GM21717 (cell line): Measurements from ENCODE around the gene TBCK.

Experiments used
- ATAC-seq: cut with Tn5 transposase; IDR thresholded peaks from one replicate; pipeline ENCODE4 v1.9.1; 2021; ENCODE audit warnings: mild to moderate bottlenecking, moderate library complexity; ENCODE audit not compliant: unreplicated experiment

Gene TBCK

GRCh38 chr4:106049490-106049889 lies 266.5 kb downstream of the TBCK start:
- ATAC-seq, result no peak

DNA sequence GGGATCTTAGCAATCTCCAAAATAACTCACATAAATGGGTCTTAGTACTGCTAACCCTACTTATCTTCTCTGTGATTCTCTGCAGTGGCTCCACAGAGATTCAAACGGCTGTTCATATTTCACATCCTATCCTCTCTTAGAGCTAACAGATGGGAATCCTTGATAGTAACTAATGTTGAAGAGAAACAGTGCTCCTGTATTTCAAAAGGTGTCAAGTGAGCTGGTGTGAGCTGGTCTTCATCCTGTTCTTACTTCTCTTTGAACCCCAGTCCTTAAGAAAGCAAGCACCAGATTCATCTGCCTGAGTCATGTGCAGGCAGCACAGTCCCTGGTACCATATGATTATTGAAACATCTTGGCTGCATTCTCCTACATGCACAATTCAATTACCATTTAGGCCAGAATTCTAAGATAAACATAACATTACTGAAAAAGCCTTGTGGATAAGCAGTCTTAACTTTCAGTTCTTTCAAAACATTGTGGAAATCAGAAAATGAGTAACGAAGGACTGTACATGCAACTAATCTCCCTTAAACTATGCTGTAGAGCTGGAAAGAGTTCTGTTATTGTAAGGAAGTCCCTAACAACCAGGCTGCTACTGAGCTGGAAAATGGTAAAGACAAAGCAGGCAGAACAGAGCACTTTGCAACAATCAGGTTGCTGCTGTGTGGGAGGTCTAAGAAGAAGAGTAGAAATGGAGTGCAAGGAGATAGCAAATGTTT lies 267.6 kb downstream of the TBCK start:
- ATAC-seq, result no peak

GRCh38 chr4:106046083-106046482 lies 269.9 kb downstream of the TBCK start:
- ATAC-seq, result no peak

- no peak for ATAC-seq
Observed at GRCh38 chr4:106041294-106042002, 274.6 kb downstream of the TBCK start.

GRCh38 chr4:106039796-106040195 lies 276.2 kb downstream of the TBCK start:
- ATAC-seq, result no peak

DNA sequence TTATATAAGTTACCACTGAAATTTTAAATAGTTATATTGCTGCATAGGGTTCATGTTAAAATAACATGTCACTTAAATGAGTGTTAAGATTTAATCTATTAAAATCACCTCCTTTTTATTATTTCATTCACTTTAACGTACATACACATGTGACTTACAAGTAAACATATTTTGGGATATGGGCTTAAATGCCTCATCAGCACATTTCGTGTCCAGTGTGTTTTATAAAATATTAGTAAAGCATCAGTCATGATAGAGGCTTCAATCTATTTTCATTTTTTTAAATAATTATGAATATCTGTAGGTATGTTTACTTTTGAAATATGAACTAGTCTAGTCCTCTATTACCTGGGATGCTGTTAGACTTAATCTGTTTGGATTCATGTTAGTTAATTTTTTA lies 277.1 kb downstream of the TBCK start:
- no peak for ATAC-seq

- ATAC-seq, result no peak
Observed at GRCh38 chr4:106038012-106038411, 278.0 kb downstream of the TBCK start.

DNA sequence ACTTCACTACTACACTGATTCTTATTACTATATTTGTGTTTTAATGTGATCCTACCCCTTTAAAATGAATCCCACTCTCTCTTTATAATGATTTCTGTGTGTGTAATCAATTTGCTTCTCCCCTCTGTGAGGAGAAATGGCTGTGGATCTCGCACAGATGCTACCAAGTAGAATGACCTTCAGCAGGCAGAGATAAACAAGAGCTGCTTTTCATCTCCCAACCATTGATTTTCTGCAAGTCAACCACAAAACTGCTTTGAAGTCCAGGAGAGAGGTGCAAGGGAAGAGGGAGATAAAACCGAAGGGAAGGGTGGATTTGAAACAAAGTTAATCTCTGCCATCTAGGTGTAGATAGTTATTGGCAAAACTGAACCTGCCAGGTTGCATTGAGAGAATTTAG lies 279.2 kb downstream of the TBCK start:
- ATAC-seq, result no peak

- ATAC-seq, result no peak
Observed at GRCh38 chr4:106036334-106036733, 279.7 kb downstream of the TBCK start.

GRCh38 chr4:106035204-106035603 lies 280.8 kb downstream of the TBCK start:
- no peak for ATAC-seq

- no peak for ATAC-seq
Observed at GRCh38 chr4:106034751-106035150, 281.3 kb downstream of the TBCK start.

DNA sequence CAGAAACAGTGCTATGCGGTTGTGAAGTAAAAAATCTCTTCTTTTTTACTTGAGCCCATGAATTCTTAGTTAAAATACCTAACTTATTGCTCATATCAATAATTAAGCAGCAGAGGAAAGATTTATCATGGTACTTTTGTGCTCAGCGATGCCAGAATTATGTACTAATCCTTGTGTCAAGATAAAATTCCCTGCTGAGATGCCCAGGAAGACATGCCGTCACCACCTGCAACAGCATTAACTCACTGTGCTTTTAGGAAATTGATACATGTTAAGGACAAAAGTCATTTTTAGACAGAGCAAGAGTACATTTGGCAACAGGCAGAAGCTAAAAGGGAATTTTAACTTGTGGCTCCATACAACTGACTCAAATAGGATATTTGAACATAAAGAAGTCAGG lies 281.8 kb downstream of the TBCK start:
- ATAC-seq, result no peak

DNA sequence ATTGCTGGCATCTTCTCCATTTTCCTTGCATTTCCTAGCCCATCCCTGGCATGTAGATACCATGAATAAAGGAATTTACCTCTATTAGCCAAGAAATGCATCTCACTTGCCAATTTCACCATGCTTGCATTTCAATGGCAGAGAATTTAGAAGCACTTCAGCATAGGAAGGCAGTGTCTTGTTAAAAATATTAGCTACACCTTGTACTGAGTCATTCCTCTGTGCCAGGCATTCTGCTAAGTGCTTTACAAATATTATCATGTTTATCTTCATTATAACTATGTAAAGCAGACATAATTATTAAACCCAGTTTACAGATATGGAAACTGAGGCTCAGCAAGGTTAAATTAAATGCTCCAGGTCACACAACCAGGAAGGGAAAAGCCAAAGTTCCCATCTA lies 282.5 kb downstream of the TBCK start:
- ATAC-seq, result no peak

GRCh38 chr4:106032851-106033286 lies 283.1 kb downstream of the TBCK start:
- ATAC-seq, result no peak

GRCh38 chr4:106022454-106022853 lies 293.6 kb downstream of the TBCK start:
- no peak for ATAC-seq

DNA sequence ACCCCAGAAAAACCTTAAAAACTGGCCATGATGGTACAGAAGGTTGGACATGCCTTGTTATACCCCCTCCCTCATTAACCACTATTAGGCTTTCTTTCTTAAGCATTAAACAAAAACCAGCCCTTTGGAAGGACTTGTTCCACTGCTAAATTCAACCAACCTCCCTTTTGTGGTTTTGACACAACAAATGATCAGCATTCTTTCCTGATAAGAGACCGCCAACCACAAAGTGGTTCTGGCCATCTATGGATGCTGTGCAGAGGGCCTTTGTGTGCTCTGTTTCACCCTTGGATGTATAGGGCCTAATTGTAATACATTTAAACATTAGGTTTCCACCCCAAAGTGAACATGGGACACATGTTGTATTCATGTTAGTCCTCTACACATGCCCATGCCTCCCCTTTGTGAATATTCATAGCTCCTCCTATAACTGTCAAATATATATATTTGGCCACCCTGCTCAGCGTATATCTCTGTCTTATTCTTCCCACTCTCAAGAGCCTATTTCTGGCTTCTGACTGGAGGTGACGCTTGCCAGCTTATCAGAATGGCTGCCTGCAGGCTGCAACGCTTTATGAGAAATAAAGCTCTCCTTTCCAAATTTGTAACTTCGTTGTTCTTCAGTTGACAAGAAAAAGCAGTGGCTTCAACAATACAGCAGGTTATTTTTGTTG lies 294.1 kb downstream of the TBCK start:
- no peak for ATAC-seq

DNA sequence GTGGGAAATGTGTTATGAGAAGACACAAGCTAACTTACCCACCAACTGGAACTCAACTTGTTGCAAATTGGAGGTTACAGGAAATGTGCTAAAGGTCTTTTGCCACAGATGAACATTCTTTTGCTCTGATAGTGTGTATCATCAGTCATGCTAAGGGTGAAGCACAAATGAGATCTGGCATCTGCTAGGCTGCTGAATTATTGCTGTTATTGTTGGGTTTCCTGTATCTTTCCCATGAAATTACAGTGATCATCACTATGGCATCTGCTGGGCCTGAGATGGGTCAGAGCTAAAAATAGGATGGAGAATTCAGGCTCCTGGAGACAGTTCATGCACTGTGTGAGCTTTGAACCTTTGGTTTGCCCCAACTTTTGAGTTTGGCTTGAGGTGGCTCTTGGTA lies 296.2 kb downstream of the TBCK start:
- ATAC-seq, result no peak

GRCh38 chr4:106017975-106018374 lies 298.0 kb downstream of the TBCK start:
- no peak for ATAC-seq

GRCh38 chr4:106011387-106011786 lies 304.6 kb downstream of the TBCK start:
- no peak for ATAC-seq

DNA sequence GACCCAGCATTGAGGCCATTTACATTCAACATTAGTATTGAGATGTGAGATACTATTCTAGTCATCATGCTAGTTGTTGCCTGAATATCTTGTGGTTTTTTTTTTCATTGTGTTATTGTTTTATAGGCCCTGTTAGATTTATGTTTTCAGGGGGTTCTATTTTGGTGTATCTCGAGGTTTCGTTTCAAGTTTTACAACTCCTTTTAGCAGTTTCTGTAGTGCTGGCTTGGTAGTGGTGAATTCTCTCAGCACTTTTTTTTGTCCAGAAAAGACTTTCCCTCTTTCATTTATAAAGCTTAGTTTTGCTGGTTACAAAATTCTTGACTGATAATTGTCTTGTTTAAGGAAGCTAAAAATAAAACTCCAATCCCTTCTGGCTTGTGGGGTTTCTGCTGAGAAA lies 305.2 kb downstream of the TBCK start:
- no peak for ATAC-seq

DNA sequence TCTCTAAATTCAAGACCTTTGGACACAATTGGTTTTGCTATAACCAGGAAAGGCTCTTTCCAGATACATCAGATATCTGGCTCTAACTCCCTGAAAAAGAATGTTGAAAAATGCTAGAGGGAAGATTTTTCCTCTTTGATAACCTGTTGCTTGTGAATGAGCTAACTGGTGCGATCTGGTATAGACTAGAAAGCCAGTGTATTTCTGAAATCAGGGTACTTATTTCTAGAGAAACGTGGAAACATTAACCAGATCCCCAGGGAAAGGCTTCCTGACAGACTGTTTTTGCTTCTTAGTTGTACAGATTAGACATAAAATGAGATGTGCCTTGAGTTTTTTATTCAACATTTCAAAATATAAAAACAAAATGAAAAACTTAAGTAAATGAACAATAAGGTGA lies 313.0 kb downstream of the TBCK start:
- no peak for ATAC-seq
